HG03060 (cell line): Measurements from ENCODE around the gene POLR2I.
"Not testable (repeated sequence)": the region's sequence is repeated elsewhere in the genome, so short reads cannot be mapped to it uniquely, and the experiment has no call there.

ENCODE experiments used
- ATAC-seq: cut with Tn5 transposase; IDR thresholded peaks from one replicate; pipeline ENCODE4 v1.9.1; 2021; ENCODE audit warnings: low read depth, moderate number of reproducible peaks; ENCODE audit not compliant: unreplicated experiment

Gene POLR2I

GRCh38 chr19:36136964-36137686 is 22.4 kb upstream of the POLR2I start:
- no peak for ATAC-seq

- not testable (repeated sequence) for ATAC-seq
These were observed 20.2 kb upstream of the POLR2I start for GRCh38 chr19:36134867-36135266.

- ATAC-seq, result not testable (repeated sequence)
These were observed 16.5 kb upstream of the POLR2I start for GRCh38 chr19:36131221-36131620.

- no peak for ATAC-seq
These were observed 13.7 kb upstream of the POLR2I start for GRCh38 chr19:36128392-36128736.

GRCh38 chr19:36125557-36125956 is 10.9 kb upstream of the POLR2I start:
- no peak for ATAC-seq

- no peak for ATAC-seq
These were observed 6.9 kb upstream of the POLR2I start for GRCh38 chr19:36121486-36122124.

GRCh38 chr19:36120984-36121358 is 6.3 kb upstream of the POLR2I start:
- ATAC-seq, result no peak

- no peak for ATAC-seq
These were observed 5.7 kb upstream of the POLR2I start for GRCh38 chr19:36120092-36120983.

- no peak for ATAC-seq
These were observed 1.6 kb upstream of the POLR2I start for GRCh38 chr19:36116344-36116637.

GRCh38 chr19:36115453-36116343 is 1.0 kb upstream of the POLR2I start, which contains the start of gene TBCB:
Gene TBCB (plus strand): TSS chr19:36115468. CDS start chr19:36115561, 93 bp downstream.
- peak; percentile 3 for ATAC-seq

GRCh38 chr19:36113894-36114720 is 568 bp downstream of the POLR2I start:
- ATAC-seq, result no peak

GRCh38 chr19:36113425-36113824 is 1.2 kb downstream of the POLR2I start:
- ATAC-seq, result no peak

- no peak for ATAC-seq
These were observed 2.0 kb downstream of the POLR2I start for GRCh38 chr19:36112678-36113077.

- ATAC-seq, result no peak
These were observed 3.5 kb downstream of the POLR2I start for GRCh38 chr19:36111200-36111539.

- no peak for ATAC-seq
These were observed 4.0 kb downstream of the POLR2I start, which contains the start of gene OVOL3 for GRCh38 chr19:36110487-36111199. Gene OVOL3 (plus strand): TSS chr19:36111143. CDS start chr19:36111203, 60 bp downstream.

- no peak for ATAC-seq
These were observed 6.0 kb downstream of the POLR2I start for GRCh38 chr19:36108684-36109083.

- ATAC-seq, result no peak
These were observed 7.7 kb downstream of the POLR2I start for GRCh38 chr19:36106991-36107390.

GRCh38 chr19:36106441-36106840 is 8.2 kb downstream of the POLR2I start:
- ATAC-seq, result no peak
